GM10248 (cell line): Measurements from ENCODE around the gene ITPR1.

Experiments
- CTCF ChIA-PET: fragments of 300-600 bp; sonication (Branson Sonifier 250); formaldehyde crosslinking; extraction: SDS; loops from one replicate; lab custom pipeline; 2021; ENCODE audit warnings: antibody characterized with exemption; lab: Yijun Ruan, JAX
- POLR2A ChIA-PET: fragments of 350-650 bp; sonication (Branson Sonifier 250); formaldehyde crosslinking; extraction: SDS; loops from one replicate; lab custom pipeline; 2020; ENCODE audit warnings: antibody characterized with exemption; lab: Yijun Ruan, JAX
- DNase-seq: peaks from one replicate; pipeline ENCODE4 v3.0.0; 2012; ENCODE audit errors: extremely low spot score
- CTCF ChIP-seq: IDR thresholded peaks from 2 replicates; pipeline ENCODE4 v1.5.1; 2012; ENCODE audit warnings: mild to moderate bottlenecking, low read depth; ENCODE audit errors: extremely low read depth, missing control alignments, control extremely low read depth

The ITPR1 gene

GRCh38 chr3:4672725-4673275, 179.7 kb downstream of the ITPR1 start:
- ChIA-PET POLR2A (no interaction called here), CTCF (interaction anchor here (0.7 kb wide), 1 partner anchor 41 kb away, joined by 3 read pairs; no protein-coding TSS in a partner anchor)
- TF ChIP-seq CTCF, result no peak
- DNase-seq, result no peak

DNA sequence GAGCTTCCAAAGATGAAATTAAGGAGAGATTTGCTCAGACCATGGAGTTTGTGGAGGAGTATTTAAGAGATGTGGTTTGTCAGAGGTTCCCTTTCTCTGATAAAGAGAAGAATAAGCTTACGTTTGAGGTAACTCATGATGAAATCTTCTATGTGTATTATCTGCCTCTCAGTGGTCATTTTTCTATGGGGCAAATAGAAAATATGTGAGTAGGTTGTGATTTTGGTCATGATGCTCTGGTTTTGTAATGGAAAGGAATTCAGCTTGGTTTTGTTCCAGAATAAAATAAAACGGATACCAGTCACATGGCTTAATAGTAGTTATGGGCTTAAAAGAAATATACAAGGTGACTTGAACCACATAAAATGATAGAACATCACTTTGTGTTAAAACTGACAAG, 181.1 kb downstream of the ITPR1 start:
- no peak for DNase-seq
- CTCF ChIA-PET, result interaction anchor here (1.0 to 4.8 kb wide), 5 partner anchors 9 to 40 kb away, joined by 4 to 16 read pairs (median 6); no protein-coding TSS in a partner anchor
- no peak for TF ChIP-seq CTCF
- POLR2A ChIA-PET, result interaction anchor here (1.2 kb wide), 1 partner anchor 181 kb away, joined by 8 read pairs; the partner anchor contains the start of gene ITPR1

DNA sequence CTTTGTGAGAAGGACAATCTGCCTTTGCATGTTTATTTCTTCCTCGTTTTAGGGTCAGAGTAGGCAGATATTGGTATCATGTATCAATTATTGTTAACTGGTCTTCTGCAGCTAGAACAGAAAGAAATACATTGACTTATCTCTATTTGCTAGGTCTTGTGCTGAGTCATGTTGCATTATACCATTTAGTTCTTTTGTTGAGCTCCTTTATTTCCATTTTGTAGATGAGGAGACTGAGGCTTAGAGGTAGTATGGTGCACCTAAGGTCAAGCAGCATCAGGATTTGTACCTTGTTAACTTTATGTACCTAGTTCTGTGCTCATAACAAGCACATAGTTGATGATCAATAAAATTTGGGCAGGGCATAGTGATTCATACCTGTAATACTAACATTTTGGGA, 182.6 kb downstream of the ITPR1 start:
- TF ChIP-seq CTCF, result no peak

GRCh38 chr3:4678320-4678719, 185.2 kb downstream of the ITPR1 start:
- POLR2A ChIA-PET, result no interaction called here
- DNase-seq, result no peak
- TF ChIP-seq CTCF, result no peak
- CTCF ChIA-PET, result interaction anchor here (1.3 to 4.8 kb wide), 2 partner anchors 8 to 33 kb away, joined by 4 to 16 read pairs; no protein-coding TSS in a partner anchor

More for the DNA sequence above, 182.6 kb downstream of the ITPR1 start:
- CTCF ChIA-PET, result interaction anchor here (1.4 to 4.8 kb wide), 3 partner anchors 8 to 12 kb away, joined by 3 to 16 read pairs (median 4); no protein-coding TSS in a partner anchor
- no peak for DNase-seq
- POLR2A ChIA-PET, result no interaction called here

DNA sequence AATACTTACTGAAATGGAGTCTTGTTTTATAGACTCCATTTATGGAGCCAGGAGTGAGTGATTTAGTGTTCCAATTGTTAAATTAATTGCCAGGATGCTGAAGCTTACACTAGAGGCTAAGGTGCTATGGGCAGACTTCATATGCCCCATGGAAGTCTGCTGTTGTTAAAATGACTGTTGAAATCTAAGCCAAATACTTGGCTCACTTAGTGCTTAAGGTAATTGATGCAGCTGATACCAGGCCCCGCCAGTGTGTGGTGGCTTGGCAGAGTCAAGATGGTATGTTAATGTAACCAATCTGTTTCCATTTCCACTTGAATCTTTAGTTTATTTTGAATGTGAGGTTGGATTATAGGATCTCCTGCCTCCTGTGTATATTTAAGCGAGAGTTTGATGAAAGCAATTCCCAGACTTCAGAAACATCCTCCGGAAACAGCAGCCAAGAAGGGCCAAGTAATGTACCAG, 187.1 kb downstream of the ITPR1 start:
- ChIA-PET POLR2A (interaction anchor here (0.5 kb wide), 1 partner anchor 385 kb away, joined by 4 read pairs; no protein-coding TSS in a partner anchor), CTCF (interaction anchor here (1.4 kb wide), 1 partner anchor 47 kb away, joined by 4 read pairs; no protein-coding TSS in a partner anchor)
- TF ChIP-seq CTCF, result no peak
- no peak for DNase-seq

- CTCF ChIA-PET, result interaction anchor here (0.8 kb wide), 1 partner anchor 11 kb away, joined by 3 read pairs; no protein-coding TSS in a partner anchor
- no peak for DNase-seq
- no peak for TF ChIP-seq CTCF
- POLR2A ChIA-PET, result interaction anchor here (0.5 kb wide), 1 partner anchor 385 kb away, joined by 4 read pairs; no protein-coding TSS in a partner anchor
Observed at GRCh38 chr3:4680871-4681300, 187.7 kb downstream of the ITPR1 start.
